Activated CD8-positive, alpha-beta T cell treated with anti-CD3 and anti-CD28 coated beads, Interleukin-2, amount 10 ng/mL, durations not matched to agents 7 days and 5 days (primary cell): ENCODE measurements around the gene BTD. TPM values are rescaled to one million over a fixed set of nuclear protein-coding genes. Genes with fewer than 3 reads are reported as not detected.

Experiments
- microRNA-seq: library from miRNA; unstranded; fragments of <30 nt; microRNA quantifications from one replicate; pipeline ENCODE4 v1.2.0, GENCODE V29; 2022
- total RNA-seq, 2 experiments: library from RNA; stranded (reverse); gene quantifications; one replicate each; pipeline ENCODE4 v1.2.3, GENCODE V29; 2021

The BTD gene
- total RNA-seq, 2 experiments from 2014 or later: 7.1 to 7.5 TPM

Small RNA genes within 50 kb of the gene (microRNA-seq; reads per million reads assigned to microRNA genes)
- gene MIR3134: not detected

Other genes with a start within 250 kb of the BTD start
- gene METTL6, start 174.2 kb upstream of the BTD start, total RNA-seq: 10 to 100 TPM; 18.2 to 20.6 TPM
- gene EAF1, start 174.1 kb upstream of the BTD start, total RNA-seq: 10 to 100 TPM; 31.3 to 31.5 TPM
- gene COLQ, start 80.0 kb upstream of the BTD start, total RNA-seq: 1 to 10 TPM; 5.3 to 6.0 TPM
- 10 to 100 TPM; 23.9 to 24.9 TPM for gene HACL1, start 176 bp upstream of the BTD start, total RNA-seq
- 10 to 100 TPM; 30.7 to 37.7 TPM for gene ANKRD28, start 196.2 kb downstream of the BTD start, total RNA-seq